NCI-H748 (cell line): ENCODE measurements around the gene CCM2.
A peak's percentile ranks its signal among the peaks of the same experiment; 100 is the strongest.
"Not testable (repeated sequence)": the region's sequence is repeated elsewhere in the genome, so short reads cannot be mapped to it uniquely, and the experiment has no call there.

Source experiments
- DNase-seq: peaks from one replicate; lab custom pipeline; 2025; ENCODE audit not compliant: unreplicated experiment; lab: John Stamatoyannopoulos, UW

CCM2 gene

GRCh38 chr7:45098983-45099839, 99.2 kb downstream of the CCM2 start:
- DNase-seq = no peak

- no peak for DNase-seq
Measured at GRCh38 chr7:45099891-45100760, 100.1 kb downstream of the CCM2 start.

- DNase-seq = no peak
Measured at GRCh38 chr7:45100761-45101480, 100.9 kb downstream of the CCM2 start.

GRCh38 chr7:45101748-45102147, 101.7 kb downstream of the CCM2 start:
- no peak for DNase-seq

GRCh38 chr7:45102785-45103712, 103.0 kb downstream of the CCM2 start:
- no peak for DNase-seq

- DNase-seq = no peak
Measured at GRCh38 chr7:45103958-45104843, 104.2 kb downstream of the CCM2 start.

GRCh38 chr7:45104844-45105587, 105.0 kb downstream of the CCM2 start:
- DNase-seq = no peak

- DNase-seq = no peak
Measured at GRCh38 chr7:45105588-45106188, 105.7 kb downstream of the CCM2 start.

GRCh38 chr7:45106820-45107219, 106.8 kb downstream of the CCM2 start:
- no peak for DNase-seq

- DNase-seq = no peak
Measured at GRCh38 chr7:45107356-45107755, 107.4 kb downstream of the CCM2 start.

- DNase-seq = no peak
Measured at GRCh38 chr7:45108863-45109262, 108.9 kb downstream of the CCM2 start.

- DNase-seq = peak; percentile 97
Measured at GRCh38 chr7:45111298-45112223, 111.6 kb downstream of the CCM2 start, which contains the start of gene TBRG4. Gene TBRG4 (minus strand): TSS chr7:45111697. CDS start chr7:45109237, 2,460 bp downstream.

- DNase-seq = no peak
Measured at GRCh38 chr7:45112648-45113047, 112.6 kb downstream of the CCM2 start.

GRCh38 chr7:45114257-45114656, 114.3 kb downstream of the CCM2 start:
- DNase-seq = not testable (repeated sequence)

- DNase-seq = no peak
Measured at GRCh38 chr7:45114926-45115325, 114.9 kb downstream of the CCM2 start.

GRCh38 chr7:45116048-45116447, 116.0 kb downstream of the CCM2 start:
- DNase-seq = no peak

- no peak for DNase-seq
Measured at GRCh38 chr7:45117582-45117981, 117.6 kb downstream of the CCM2 start.
